Activated T-cell treated with anti-CD3 and anti-CD28 coated beads, Interleukin-2, amount 50 U/mL, for 4 hours (primary cell): ENCODE data around the gene DYNC1LI1. TPM values are rescaled to one million over a fixed set of nuclear protein-coding genes. Genes with fewer than 3 reads are reported as not detected.

Experiments
- ATAC-seq, 2 donors: fragments of 200-7000 bp; cut with Tn5 transposase; one replicate each; pipeline ENCODE4 v1.10.0; 2021
- DNase-seq: peaks from one replicate; pipeline ENCODE4 v3.0.0-alpha.2; 2020
- H3K27me3 Mint-ChIP-seq: one replicate; pipeline ENCODE4 v1.8.0; 2021; ENCODE audit warnings: low read depth, mixed read lengths
- H3K36me3 Mint-ChIP-seq: one replicate; pipeline ENCODE4 v1.8.0; 2022; ENCODE audit warnings: mixed read lengths; ENCODE audit not compliant: insufficient read depth
- H3K4me1 Mint-ChIP-seq: one replicate; pipeline ENCODE4 v1.8.0; 2021; ENCODE audit warnings: low read depth, mixed read lengths
- H3K4me3 Mint-ChIP-seq: one replicate; pipeline ENCODE4 v1.8.0; 2021; ENCODE audit warnings: mild to moderate bottlenecking, moderate library complexity, mixed read lengths
- H3K9me3 Mint-ChIP-seq: one replicate; pipeline ENCODE4 v1.8.0; 2021; ENCODE audit warnings: mixed read lengths
- total RNA-seq, 3 donors: library from RNA; stranded (reverse); gene quantifications; one replicate each; pipeline ENCODE4 v1.2.1, GENCODE V29; 2021

The DYNC1LI1 gene
- total RNA-seq, 3 donors from 2014 or later, result 53.1 to 54.1 (median 53.3) TPM

DNA sequence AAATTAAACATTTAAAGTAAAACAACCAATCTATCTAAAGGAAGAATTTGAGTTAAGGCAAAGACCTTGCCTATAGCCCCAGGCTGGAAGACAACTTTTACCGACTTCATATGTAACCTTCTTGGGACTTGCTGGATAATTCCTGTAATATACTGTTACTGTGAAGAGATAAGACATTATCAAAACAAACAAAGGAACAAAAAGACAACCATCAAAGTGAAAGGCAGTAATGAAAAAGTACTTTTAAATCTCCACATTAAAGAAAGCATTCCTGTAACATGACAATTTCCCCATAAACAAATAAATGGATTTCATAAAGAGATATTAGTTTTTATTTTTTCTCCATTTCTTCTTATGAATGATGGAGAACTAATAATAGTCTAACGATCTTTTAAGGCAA, 70.4 kb downstream of the DYNC1LI1 start:
- ATAC-seq (no peak), DNase-seq (no peak)
- Mint-ChIP-seq H3K9me3 (no peaks in the 10 kb centered on the region), H3K36me3 (peaks cover 11% of the 10 kb centered on the region), H3K4me3 (peak overlapping the region; percentile 99), H3K27me3 (no peaks in the 10 kb centered on the region), H3K4me1 (peaks cover 56% of the 10 kb centered on the region)

DNA sequence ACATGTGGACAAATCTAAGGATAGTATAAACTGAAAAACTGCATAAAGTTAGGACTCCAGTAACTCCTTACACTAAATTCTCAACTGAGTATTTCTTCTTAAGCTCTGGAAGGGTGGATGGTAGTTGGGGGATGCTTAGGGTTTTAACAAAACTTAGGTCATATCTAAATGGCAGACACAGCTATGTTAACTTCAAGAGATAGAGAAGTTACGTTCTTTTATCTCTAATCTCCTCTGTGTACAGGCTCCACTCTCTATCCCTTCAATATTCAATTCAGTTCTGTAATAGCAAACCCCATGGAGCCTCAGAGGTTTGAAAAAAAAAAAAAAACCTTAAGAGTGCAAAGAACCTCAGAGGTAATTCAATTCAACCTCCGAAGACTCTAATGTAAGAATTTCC, 71.1 kb downstream of the DYNC1LI1 start:
- Mint-ChIP-seq H3K36me3 (peaks cover 11% of the 10 kb centered on the region), H3K9me3 (no peaks in the 10 kb centered on the region), H3K4me3 (no peak overlapping the region), H3K4me1 (peaks cover 60% of the 10 kb centered on the region), H3K27me3 (no peaks in the 10 kb centered on the region)
- ATAC-seq, result no peak
- no peak for DNase-seq

DNA sequence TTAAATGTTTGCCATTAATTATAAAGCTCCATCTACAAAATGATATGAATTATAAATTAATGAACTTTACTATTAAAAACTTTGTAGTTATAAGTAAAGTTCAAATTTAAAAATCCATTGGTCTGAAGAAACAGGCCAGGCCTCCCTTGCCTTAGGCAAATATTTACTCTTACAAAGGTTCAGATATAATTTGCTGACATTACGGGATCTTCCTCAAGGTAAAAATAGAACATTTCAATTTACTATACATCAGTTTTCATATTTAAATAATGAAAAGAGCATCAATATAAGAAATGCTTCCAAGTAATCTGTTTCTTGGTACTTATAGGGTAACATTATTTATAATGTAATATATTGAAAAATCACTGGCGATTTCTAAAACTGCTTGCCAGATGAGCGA, 71.7 kb downstream of the DYNC1LI1 start:
- H3K4me3 Mint-ChIP-seq, result no peak overlapping the region
- no peaks in the 10 kb centered on the region for H3K27me3 Mint-ChIP-seq
- H3K9me3 Mint-ChIP-seq, result no peaks in the 10 kb centered on the region
- peaks cover 11% of the 10 kb centered on the region for H3K36me3 Mint-ChIP-seq
- no peak for DNase-seq
- ATAC-seq, result no peak
- peaks cover 60% of the 10 kb centered on the region for H3K4me1 Mint-ChIP-seq

DNA sequence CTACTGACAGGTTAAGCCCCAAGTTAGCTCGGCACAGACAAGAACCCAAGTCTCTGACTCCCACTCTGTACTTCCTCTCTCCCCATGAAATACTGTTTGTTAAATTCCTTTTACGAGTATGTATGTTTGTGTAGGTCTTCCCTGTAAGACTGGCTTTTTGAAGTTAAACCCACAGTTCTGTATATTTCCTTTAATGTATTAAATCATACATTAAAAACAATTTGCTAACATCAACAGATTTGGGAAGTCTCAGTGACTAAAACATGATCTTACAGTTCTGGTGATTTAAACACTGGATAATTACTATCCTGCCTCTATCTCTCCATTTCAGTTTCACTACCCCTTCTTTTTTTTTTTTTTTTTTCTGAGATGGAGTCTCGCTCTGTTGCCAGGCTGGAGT, 72.4 kb downstream of the DYNC1LI1 start:
- peaks cover 11% of the 10 kb centered on the region for H3K36me3 Mint-ChIP-seq
- DNase-seq (no peak), ATAC-seq (no peak)
- H3K9me3 Mint-ChIP-seq, result no peaks in the 10 kb centered on the region
- H3K4me3 Mint-ChIP-seq, result no peak overlapping the region
- H3K27me3 Mint-ChIP-seq, result no peaks in the 10 kb centered on the region
- peaks cover 59% of the 10 kb centered on the region for H3K4me1 Mint-ChIP-seq

GRCh38 chr3:32495609-32496008, 75.0 kb downstream of the DYNC1LI1 start:
- peaks cover 15% of the 10 kb centered on the region for H3K36me3 Mint-ChIP-seq
- peak in 1 of 2 donors; percentile 9 for ATAC-seq
- no peak overlapping the region for H3K4me3 Mint-ChIP-seq
- H3K4me1 Mint-ChIP-seq, result peaks cover 39% of the 10 kb centered on the region
- no peaks in the 10 kb centered on the region for H3K27me3 Mint-ChIP-seq
- no peak for DNase-seq
- H3K9me3 Mint-ChIP-seq, result no peaks in the 10 kb centered on the region

DNA sequence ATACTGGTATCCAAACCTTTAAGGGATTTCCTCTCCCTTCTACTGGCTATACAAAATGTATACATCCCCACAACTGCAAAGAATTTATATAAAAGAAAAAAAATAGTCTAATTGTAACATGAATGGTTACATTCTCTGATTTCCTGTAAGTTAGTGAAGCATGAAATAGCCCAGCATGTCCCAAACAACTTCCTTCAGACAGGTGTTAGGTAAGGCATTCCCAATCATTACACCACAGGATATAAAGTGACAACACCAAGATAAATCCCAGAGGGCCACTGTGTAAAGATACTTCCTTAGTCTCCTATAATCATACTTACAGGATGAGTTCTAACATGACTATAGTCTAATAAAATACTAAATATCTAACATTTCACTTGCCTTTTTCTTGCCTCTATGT, 75.6 kb downstream of the DYNC1LI1 start:
- peaks cover 15% of the 10 kb centered on the region for H3K36me3 Mint-ChIP-seq

DNA sequence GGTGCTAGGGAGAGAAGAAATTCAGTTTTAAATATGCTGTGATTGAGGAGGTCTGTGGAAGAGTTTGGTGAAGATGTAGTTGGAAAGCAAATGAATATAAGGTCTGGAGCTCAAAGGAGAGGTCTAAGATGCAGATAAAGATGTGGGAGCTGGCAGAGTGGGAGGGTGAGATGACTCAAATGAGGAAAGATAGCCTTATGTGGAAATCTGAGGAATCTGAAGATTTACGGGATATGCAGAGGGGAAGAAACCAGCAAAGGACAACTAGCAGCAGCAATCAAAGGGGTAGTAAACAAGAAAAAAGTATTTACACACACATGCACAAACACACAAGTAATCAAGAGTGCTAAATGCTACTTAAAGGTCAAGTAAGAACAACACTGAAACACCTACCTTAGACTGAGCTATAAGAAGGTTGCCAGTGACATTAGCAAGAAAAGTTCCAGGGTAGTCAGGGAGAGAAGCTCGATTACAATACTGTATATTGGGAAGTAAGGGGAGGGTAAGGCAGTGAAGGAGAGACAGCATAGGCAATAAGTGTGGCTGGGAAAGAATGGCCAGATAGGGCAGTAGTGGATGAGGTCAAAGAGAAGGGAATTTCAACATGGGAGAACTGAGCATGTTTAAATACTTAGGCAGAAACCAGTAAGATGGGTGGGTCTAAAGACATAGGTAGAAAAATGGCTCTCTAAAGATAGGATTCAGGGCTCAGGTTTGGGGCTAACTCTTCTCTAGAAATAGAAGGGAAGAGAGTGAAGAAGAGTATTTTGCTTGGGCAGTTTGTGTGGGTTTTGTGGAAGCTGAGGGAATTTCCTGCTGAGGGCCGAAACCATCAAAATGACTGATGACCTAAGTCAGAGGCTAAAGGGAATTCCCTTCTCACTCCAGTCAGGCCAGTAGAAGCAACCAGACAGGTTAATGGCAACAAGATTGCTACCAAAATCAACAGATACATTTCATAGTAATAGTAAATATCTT, 76.9 kb downstream of the DYNC1LI1 start:
- ATAC-seq, result peak; percentile 14 to 50
- no peaks in the 10 kb centered on the region for H3K9me3 Mint-ChIP-seq
- no peaks in the 10 kb centered on the region for H3K27me3 Mint-ChIP-seq
- DNase-seq, result no peak
- H3K4me1 Mint-ChIP-seq, result peaks cover 26% of the 10 kb centered on the region
- H3K4me3 Mint-ChIP-seq, result no peak overlapping the region
- H3K36me3 Mint-ChIP-seq, result peaks cover 14% of the 10 kb centered on the region

More for the DNA sequence above, 75.6 kb downstream of the DYNC1LI1 start:
- Mint-ChIP-seq H3K27me3 (no peaks in the 10 kb centered on the region), H3K4me1 (peaks cover 33% of the 10 kb centered on the region), H3K9me3 (no peaks in the 10 kb centered on the region), H3K4me3 (no peak overlapping the region)
- DNase-seq, result no peak
- no peak for ATAC-seq

DNA sequence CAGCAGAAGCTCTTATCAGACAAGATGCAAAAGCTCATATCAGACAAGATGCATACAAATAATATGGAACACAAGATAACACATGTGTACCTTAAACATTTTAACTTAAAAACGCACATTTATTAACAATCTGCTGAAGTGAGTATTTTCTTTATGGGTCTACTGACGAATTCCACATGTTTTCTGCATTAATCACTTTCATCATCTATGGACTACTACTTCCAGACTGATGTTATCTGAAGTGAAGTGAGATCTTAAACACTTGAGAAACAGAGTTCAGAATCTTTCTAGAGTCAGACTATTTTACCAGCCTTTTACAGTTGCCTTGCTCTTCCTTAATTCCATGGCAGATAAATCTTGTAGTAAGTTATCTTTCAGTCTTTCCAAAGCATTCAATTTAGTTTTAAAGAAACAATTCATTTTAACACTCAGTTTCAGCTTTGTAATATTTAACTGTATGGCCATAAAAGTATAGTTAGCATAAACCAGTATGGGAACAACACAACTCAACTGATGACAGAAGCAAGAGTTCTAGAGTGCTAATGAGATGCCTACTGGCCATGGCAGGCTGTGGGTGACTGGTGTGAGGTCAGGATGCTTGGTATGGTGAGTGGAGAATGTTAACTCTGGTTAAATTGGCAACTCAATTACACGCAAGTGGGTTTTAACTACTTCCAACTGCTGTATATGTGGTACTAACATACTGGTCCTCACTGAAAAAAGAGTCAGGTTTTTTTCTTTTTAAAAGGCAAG, 77.8 kb downstream of the DYNC1LI1 start:
- Mint-ChIP-seq H3K4me1 (peaks cover 18% of the 10 kb centered on the region), H3K4me3 (no peak overlapping the region), H3K9me3 (no peaks in the 10 kb centered on the region), H3K27me3 (no peaks in the 10 kb centered on the region), H3K36me3 (peaks cover 21% of the 10 kb centered on the region)
- DNase-seq (no peak), ATAC-seq (no peak)

- no peak for DNase-seq
- H3K27me3 Mint-ChIP-seq, result no peaks in the 10 kb centered on the region
- no peaks in the 10 kb centered on the region for H3K9me3 Mint-ChIP-seq
- H3K36me3 Mint-ChIP-seq, result peaks cover 31% of the 10 kb centered on the region
- peaks cover 6% of the 10 kb centered on the region for H3K4me1 Mint-ChIP-seq
- no peak for ATAC-seq
- H3K4me3 Mint-ChIP-seq, result no peak overlapping the region
Measured at GRCh38 chr3:32488474-32489008, 82.1 kb downstream of the DYNC1LI1 start.

DNA sequence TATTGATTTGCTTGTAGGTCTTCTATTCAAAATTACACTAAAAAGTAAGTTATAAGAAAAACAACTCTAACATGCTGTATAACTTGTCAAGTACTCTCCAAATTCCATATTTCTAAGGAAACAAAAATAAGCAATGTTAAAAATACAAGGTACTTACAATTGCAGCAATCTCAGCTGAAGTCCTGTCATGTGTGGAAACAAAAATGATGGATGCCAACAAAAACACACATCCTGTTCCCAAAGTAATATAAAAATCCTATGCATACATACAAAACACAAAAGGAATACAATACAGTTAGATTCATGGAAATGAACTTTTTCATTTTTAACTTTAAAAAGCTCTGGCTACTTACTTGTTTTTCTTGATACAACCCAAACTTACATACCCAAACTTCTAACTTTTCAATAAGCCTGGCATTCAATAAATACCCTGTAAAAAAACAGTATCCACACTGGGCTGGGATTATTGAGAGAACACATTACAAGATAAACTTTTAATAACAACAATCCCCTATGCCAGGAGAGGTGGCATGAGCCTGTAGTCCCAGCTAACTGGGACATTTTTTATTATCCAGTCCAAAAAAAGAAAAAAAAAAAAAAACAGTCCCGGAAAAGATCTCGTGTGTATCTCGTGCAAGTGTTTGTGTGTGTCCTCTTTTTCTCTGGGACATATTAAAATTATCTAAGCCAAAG, 82.7 kb downstream of the DYNC1LI1 start:
- no peak for DNase-seq
- H3K36me3 Mint-ChIP-seq, result peaks cover 31% of the 10 kb centered on the region
- no peaks in the 10 kb centered on the region for H3K27me3 Mint-ChIP-seq
- ATAC-seq, result no peak
- peaks cover 7% of the 10 kb centered on the region for H3K4me1 Mint-ChIP-seq
- H3K9me3 Mint-ChIP-seq, result no peaks in the 10 kb centered on the region
- H3K4me3 Mint-ChIP-seq, result no peak overlapping the region

GRCh38 chr3:32484436-32484835, 86.2 kb downstream of the DYNC1LI1 start:
- Mint-ChIP-seq H3K27me3 (no peaks in the 10 kb centered on the region), H3K9me3 (no peaks in the 10 kb centered on the region), H3K4me3 (no peak overlapping the region), H3K4me1 (peaks cover 20% of the 10 kb centered on the region), H3K36me3 (peaks cover 42% of the 10 kb centered on the region)
- no peak for DNase-seq
- ATAC-seq, result no peak

- H3K4me3 Mint-ChIP-seq, result no peak overlapping the region
- no peaks in the 10 kb centered on the region for H3K27me3 Mint-ChIP-seq
- ATAC-seq (no peak), DNase-seq (no peak)
- H3K9me3 Mint-ChIP-seq, result no peaks in the 10 kb centered on the region
- H3K4me1 Mint-ChIP-seq, result peaks cover 21% of the 10 kb centered on the region
- peaks cover 48% of the 10 kb centered on the region for H3K36me3 Mint-ChIP-seq
Measured at GRCh38 chr3:32483772-32484171, 86.9 kb downstream of the DYNC1LI1 start.

DNA sequence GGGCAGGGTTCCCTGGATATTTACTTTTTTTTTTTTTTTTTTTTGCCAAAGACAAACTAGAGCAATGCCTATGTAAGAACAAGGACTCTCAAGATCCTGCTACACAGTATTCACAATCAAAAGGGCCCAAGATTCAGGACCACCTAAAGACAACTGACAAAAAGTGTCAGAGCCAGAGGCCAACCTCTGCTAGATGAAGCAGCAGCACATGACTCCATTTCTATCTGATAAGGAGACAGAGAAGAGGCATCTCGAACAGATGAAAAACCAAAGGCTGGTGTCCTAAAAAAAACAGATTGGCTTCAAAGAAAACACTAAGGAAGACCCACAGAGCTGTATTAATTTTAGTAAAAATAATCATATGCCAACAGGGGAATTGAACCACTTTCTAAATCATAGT, 88.0 kb downstream of the DYNC1LI1 start:
- no peaks in the 10 kb centered on the region for H3K9me3 Mint-ChIP-seq
- no peak for DNase-seq
- H3K27me3 Mint-ChIP-seq, result no peaks in the 10 kb centered on the region
- peaks cover 49% of the 10 kb centered on the region for H3K36me3 Mint-ChIP-seq
- H3K4me3 Mint-ChIP-seq, result no peak overlapping the region
- peaks cover 25% of the 10 kb centered on the region for H3K4me1 Mint-ChIP-seq
- ATAC-seq, result no peak
